Fibroblast of lung (primary cell): ENCODE data around the gene IL6R. TPM values are rescaled to one million over a fixed set of nuclear protein-coding genes. Genes with fewer than 3 reads are reported as not detected.
A peak's percentile ranks its signal among the peaks of the same experiment; 100 is the strongest.

Experiments used
- DNase-seq, 2 donors: peaks; one replicate each; pipeline versions ENCODE4 v3.0.0 to v3.0.0-alpha.2; 2010; ENCODE audit warnings: low read depth in 2 of 2
- H2AFZ ChIP-seq: 2 replicates; pipeline ENCODE4 v1.5.1; 2012; ENCODE audit warnings: low read length, control low read depth, inconsistent platforms
- H3K27ac ChIP-seq: 2 replicates; pipeline ENCODE4 v1.5.1; 2011; ENCODE audit warnings: low read length, control low read depth; ENCODE audit not compliant: insufficient read depth
- H3K27me3 ChIP-seq: 2 replicates; pipeline ENCODE4 v1.5.1; 2011; ENCODE audit warnings: mild to moderate bottlenecking, low read length; ENCODE audit not compliant: control insufficient read depth, insufficient read depth
- H3K36me3 ChIP-seq: 2 replicates; pipeline ENCODE4 v1.5.1; 2011; ENCODE audit warnings: low read length; ENCODE audit not compliant: control insufficient read depth, insufficient read depth
- H3K4me1 ChIP-seq: 2 replicates; pipeline ENCODE4 v1.5.1; 2011; ENCODE audit warnings: low read length; ENCODE audit not compliant: control insufficient read depth, insufficient read depth; ENCODE audit errors: extremely low read depth
- H3K4me2 ChIP-seq: 2 replicates; pipeline ENCODE4 v1.5.1; 2011; ENCODE audit warnings: low read length, control low read depth; ENCODE audit not compliant: insufficient read depth; ENCODE audit errors: extremely low read depth
- H3K4me3 ChIP-seq, 4 experiments: fragments of 200-600 bp in 1 of 4; sonication (generic) in 1 of 4; replicated peaks in 1 of 4; 2 replicates each; pipeline ENCODE4 v1.5.1; 2011 to 2016; ENCODE audit warnings: low read length in 4 of 4, low read depth in 3 of 4, mild to moderate bottlenecking in 3 of 4, control low read depth in 2 of 4, inconsistent platforms in 1 of 4, mixed read lengths in 1 of 4; ENCODE audit not compliant: insufficient read depth in 1 of 4; ENCODE audit errors: control extremely low read depth in 1 of 4
- H3K79me2 ChIP-seq: 2 replicates; pipeline ENCODE4 v1.5.1; 2012; ENCODE audit warnings: mild to moderate bottlenecking, low read length, inconsistent platforms; ENCODE audit not compliant: control insufficient read depth, insufficient read depth
- H3K9ac ChIP-seq: 2 replicates; pipeline ENCODE4 v1.5.1; 2011; ENCODE audit warnings: mild to moderate bottlenecking, low read length, control low read depth; ENCODE audit not compliant: insufficient read depth
- H3K9me3 ChIP-seq: 2 replicates; pipeline ENCODE4 v1.5.1; 2012; ENCODE audit warnings: low read depth, low read length; ENCODE audit not compliant: control insufficient read depth, insufficient read depth
- H4K20me1 ChIP-seq: 2 replicates; pipeline ENCODE4 v1.5.1; 2011; ENCODE audit warnings: low read length; ENCODE audit not compliant: control insufficient read depth, insufficient read depth; ENCODE audit errors: extremely low read depth
- CTCF ChIP-seq, 2 donors: IDR thresholded peaks in 1 of 2; conservative IDR thresholded peaks in 1 of 2; 1 replicate in 1 of 2; 2 replicates in 1 of 2; pipeline ENCODE4 v1.5.1; 2011 to 2012; ENCODE audit warnings: low read length in 2 of 2, control low read depth in 1 of 2, inconsistent platforms in 1 of 2, low read depth in 1 of 2, mild to moderate bottlenecking in 1 of 2
- EZH2 ChIP-seq: IDR thresholded peaks from 2 replicates; pipeline ENCODE4 v1.5.1; 2012; ENCODE audit warnings: low read length, control low read depth, mild to moderate bottlenecking; ENCODE audit errors: missing control alignments
- polyA plus RNA-seq, 2 donors: library from polyadenylated mRNA; depleted of rRNA in 1 of 2; stranded (reverse) in 1 of 2; unstranded in 1 of 2; fragments of >200 nt; gene quantifications; 2 replicates each; pipeline ENCODE4 v1.2.1, GENCODE V29; 2011 to 2012; ENCODE audit warnings: missing spikeins in 1 of 2
- total RNA-seq: library from RNA; depleted of rRNA; stranded (reverse); fragments of >200 nt; gene quantifications from 2 replicates; pipeline ENCODE4 v1.2.1, GENCODE V29; 2014

The IL6R gene
- total and polyA plus RNA-seq, 2 donors (not counting 1 experiment from before 2014, with no cell fraction given) = 21.0 to 22.7 TPM

DNA sequence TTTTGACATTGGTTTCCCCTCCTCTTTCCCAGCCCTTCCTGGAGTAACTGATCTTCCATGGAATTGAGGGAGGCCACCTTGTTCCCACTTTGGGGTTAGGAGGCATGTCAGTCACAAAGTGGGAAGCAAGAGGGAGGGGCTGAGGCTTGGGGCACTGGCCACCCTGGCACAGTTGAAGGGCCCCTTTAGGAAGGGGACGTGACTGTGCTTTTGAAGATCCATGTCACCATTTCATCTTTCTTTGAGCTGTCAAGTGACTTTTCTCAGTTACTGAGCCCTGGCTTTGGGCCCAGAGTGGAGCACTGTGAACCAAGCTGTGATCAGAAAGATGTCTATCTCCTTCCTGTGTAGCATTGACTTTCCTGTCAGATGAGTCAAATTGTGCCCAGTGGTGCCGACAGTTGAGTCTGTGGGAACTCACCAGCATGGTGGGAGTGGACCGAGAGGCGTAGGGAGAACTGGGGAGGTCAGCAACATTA lies 58.4 kb downstream of the IL6R start:
- DNase-seq = no peak
- Histone ChIP-seq H3K9ac (no peak overlapping the region), H3K4me2 (no peak overlapping the region)

DNA sequence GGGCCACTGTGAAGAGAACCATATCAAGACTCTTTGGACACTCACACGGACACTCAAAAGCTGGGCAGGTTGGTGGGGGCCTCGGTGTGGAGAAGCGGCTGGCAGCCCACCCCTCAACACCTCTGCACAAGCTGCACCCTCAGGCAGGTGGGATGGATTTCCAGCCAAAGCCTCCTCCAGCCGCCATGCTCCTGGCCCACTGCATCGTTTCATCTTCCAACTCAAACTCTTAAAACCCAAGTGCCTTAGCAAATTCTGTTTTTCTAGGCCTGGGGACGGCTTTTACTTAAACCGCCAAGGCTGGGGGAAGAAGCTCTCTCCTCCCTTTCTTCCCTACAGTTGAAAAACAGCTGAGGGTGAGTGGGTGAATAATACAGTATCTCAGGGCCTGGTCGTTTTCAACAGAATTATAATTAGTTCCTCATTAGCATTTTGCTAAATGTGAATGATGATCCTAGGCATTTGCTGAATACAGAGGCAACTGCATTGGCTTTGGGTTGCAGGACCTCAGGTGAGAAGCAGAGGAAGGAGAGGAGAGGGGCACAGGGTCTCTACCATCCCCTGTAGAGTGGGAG lies 60.6 kb downstream of the IL6R start:
- no peak overlapping the region for H3K27ac ChIP-seq
- DNase-seq = no peak
- H3K4me3 ChIP-seq = no peak overlapping the region
- no peak overlapping the region for H3K9ac ChIP-seq
- H3K27me3 ChIP-seq = no peaks in the 10 kb centered on the region
- no peaks in the 10 kb centered on the region for H3K79me2 ChIP-seq
- H3K4me2 ChIP-seq = no peak overlapping the region
- no peak overlapping the region for H2AFZ ChIP-seq
- H4K20me1 ChIP-seq = no peaks in the 10 kb centered on the region
- H3K4me1 ChIP-seq = peaks cover 5% of the 10 kb centered on the region
- H3K36me3 ChIP-seq = no peaks in the 10 kb centered on the region
- no peaks in the 10 kb centered on the region for H3K9me3 ChIP-seq
- no peak for TF ChIP-seq CTCF (conservative IDR thresholded peaks at IDR 0.05 in 1 of 2, IDR thresholded peaks at IDR 0.05 in 1 of 2; ENCODE audit: low read depth in 1 of 2, low read length in 2 of 2)
- no peak for TF ChIP-seq EZH2

More for the DNA sequence above, 58.4 kb downstream of the IL6R start:
- TF ChIP-seq CTCF (conservative IDR thresholded peaks at IDR 0.05 in 1 of 2, IDR thresholded peaks at IDR 0.05 in 1 of 2; ENCODE audit: low read depth in 1 of 2, low read length in 2 of 2) (no peak), EZH2 (no peak)
- no peaks in the 10 kb centered on the region for H3K79me2 ChIP-seq
- no peak overlapping the region for H3K4me3 ChIP-seq
- H2AFZ ChIP-seq = no peak overlapping the region
- H3K4me1 ChIP-seq = peaks cover 5% of the 10 kb centered on the region
- no peaks in the 10 kb centered on the region for H4K20me1 ChIP-seq
- no peaks in the 10 kb centered on the region for H3K9me3 ChIP-seq
- H3K36me3 ChIP-seq = no peaks in the 10 kb centered on the region
- H3K27ac ChIP-seq = peak overlapping the region; percentile 81
- H3K27me3 ChIP-seq = no peaks in the 10 kb centered on the region

DNA sequence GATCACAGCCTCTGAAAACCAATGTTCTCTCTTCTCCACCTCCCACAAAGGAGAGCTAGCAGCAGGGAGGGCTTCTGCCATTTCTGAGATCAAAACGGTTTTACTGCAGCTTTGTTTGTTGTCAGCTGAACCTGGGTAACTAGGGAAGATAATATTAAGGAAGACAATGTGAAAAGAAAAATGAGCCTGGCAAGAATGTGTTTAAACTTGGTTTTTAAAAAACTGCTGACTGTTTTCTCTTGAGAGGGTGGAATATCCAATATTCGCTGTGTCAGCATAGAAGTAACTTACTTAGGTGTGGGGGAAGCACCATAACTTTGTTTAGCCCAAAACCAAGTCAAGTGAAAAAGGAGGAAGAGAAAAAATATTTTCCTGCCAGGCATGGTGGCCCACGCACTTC lies 61.1 kb downstream of the IL6R start:
- Histone ChIP-seq H3K27me3 (no peaks in the 10 kb centered on the region), H3K9me3 (no peaks in the 10 kb centered on the region), H3K4me1 (peaks cover 5% of the 10 kb centered on the region), H3K9ac (no peak overlapping the region), H3K4me2 (no peak overlapping the region), H3K27ac (no peak overlapping the region), H3K36me3 (no peaks in the 10 kb centered on the region), H2AFZ (no peak overlapping the region), H4K20me1 (no peaks in the 10 kb centered on the region), H3K4me3 (no peak overlapping the region), H3K79me2 (no peaks in the 10 kb centered on the region)
- no peak for DNase-seq
- TF ChIP-seq EZH2 (no peak), CTCF (conservative IDR thresholded peaks at IDR 0.05 in 1 of 2, IDR thresholded peaks at IDR 0.05 in 1 of 2; ENCODE audit: low read depth in 1 of 2, low read length in 2 of 2) (no peak)
